Stimulated activated CD4-positive, alpha-beta T cell treated with anti-CD3 and anti-CD28 coated beads, Interleukin-12 subunit alpha, Interleukin-12 subunit beta, amount 100 ng/mL, for 24 hours (primary cell): ENCODE measurements around the gene NEDD4L.
"Not testable (repeated sequence)": the region's sequence is repeated elsewhere in the genome, so short reads cannot be mapped to it uniquely, and the experiment has no call there.

Experiments
- DNase-seq, 2 experiments: peaks; one replicate each; pipeline ENCODE4 v3.0.0-alpha.2; 2020; ENCODE audit warnings: low read depth in 2 of 2

NEDD4L gene

GRCh38 chr18:58266291-58266690, 222.3 kb downstream of the NEDD4L start:
- no peak for DNase-seq

DNA sequence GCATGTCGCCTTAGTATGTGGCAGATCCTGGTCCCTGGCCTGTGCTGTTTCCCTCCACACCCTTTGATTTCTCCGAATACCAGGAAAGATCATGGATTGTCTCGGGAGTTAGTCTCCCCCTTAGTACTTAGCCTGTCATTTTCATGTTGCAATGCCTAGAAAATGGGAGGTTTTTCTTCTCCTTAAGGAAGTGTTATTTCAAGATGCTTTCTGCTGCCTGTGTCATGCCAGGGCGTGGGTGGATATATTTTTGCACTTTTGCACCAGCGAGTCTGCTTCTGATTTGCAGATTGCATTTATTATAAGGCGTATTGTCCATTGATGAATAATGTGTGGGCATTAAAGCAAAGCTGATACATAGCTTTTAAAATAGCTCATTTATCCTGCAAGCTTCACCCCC, 223.5 kb downstream of the NEDD4L start:
- no peak for DNase-seq

GRCh38 chr18:58268849-58269248, 224.8 kb downstream of the NEDD4L start:
- DNase-seq = no peak

DNA sequence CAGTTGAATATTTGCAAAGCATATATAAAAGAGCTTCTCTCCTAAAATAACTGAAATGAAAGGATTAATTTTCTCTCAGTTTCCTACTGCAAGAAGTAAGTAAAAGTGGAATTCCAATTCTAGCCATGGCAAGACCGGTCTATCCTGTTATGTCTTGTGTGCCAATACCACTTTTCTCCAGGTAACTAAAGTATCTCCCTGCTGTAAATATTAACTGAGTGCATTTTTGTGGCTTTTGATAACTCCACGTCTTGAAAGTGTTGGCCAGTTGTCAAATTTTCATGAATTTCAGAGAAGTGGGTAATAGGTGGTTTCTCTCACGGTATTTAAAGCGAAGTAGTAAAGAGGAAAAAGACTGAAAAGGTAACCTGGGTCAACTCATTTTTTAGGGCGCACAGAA, 225.9 kb downstream of the NEDD4L start:
- DNase-seq = no peak

DNA sequence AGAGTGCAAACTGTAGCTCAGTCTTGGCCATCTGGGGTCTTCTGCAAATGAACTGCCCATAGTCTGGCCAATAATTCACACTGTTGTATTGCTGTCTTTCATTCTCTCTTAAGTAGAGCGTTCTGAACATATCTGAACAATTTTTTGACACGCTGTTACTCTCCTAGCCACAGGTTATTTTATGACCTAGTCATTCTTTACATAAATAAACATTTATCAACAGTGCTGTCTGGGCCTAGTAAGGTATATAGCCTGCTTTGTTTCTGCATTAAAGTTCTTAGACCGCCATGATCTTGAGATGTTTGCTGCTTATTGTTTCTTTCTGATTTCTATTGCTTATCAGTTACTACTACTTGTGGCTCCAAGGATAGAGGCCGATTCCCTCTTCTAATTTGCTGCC, 226.4 kb downstream of the NEDD4L start:
- DNase-seq = no peak

- no peak for DNase-seq
Measured at GRCh38 chr18:58271770-58272169, 227.7 kb downstream of the NEDD4L start.

DNA sequence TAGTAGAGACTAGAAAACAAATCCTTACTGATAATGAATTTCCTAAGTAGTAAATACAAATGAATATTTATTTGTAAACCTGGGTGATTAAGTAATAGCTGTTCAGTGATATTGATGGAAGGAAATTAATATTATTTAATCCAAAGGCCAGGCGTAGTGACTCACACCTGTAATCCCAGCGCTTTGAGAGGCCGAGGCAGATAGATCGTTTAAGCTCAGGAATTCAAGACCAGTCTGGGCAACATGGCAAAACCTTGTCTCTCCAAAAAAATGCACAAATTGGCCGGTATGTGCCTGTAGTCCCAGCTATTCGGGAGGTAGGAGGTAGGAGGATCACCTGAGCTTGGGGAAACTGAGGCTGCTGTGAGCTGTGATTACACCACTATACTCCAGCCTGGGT, 228.2 kb downstream of the NEDD4L start:
- DNase-seq = no peak

- no peak for DNase-seq
Measured at GRCh38 chr18:58272779-58273435, 228.9 kb downstream of the NEDD4L start.

DNA sequence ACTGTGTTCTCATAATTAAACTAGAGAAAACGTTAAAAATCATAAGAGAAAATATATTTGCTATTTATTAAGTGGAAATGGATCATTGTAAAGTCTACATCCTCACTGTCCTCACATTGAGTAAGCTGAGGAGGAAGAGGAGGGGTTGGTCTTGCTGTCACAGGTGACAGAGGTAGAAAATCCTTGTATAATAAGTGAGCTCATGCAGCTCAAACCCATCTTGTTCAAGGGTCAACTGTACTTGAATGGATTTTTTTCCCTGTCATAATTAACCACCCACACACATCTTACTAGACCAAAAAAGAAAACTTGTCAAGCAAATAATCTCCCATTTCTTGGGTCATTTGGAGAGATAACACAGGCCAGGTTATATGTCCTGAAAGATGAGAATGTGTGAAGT, 231.2 kb downstream of the NEDD4L start:
- no peak for DNase-seq

GRCh38 chr18:58276789-58277739, 233.0 kb downstream of the NEDD4L start:
- DNase-seq = no peak

GRCh38 chr18:58279504-58280175, 235.6 kb downstream of the NEDD4L start:
- DNase-seq = no peak

DNA sequence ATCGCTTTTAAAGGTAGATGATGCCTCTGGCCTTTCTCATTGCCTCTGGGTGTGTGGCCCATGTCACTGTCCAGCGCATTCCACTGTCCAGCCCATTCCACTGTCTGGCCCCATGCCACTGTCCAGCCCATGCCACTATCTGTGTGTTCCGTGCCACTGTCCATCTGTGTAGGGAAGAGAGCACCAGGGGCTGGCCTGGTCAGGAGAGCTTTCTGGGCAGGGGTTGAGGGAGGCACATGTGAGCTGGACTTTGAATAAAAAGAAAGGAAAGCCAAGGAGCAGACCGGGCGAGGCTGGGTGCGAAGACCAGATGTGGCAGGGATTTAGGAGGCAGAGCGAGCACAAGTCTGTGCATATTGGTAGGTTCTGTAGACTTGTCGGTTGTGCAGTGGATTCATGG, 236.2 kb downstream of the NEDD4L start:
- DNase-seq = no peak

GRCh38 chr18:58282872-58283271, 238.8 kb downstream of the NEDD4L start:
- DNase-seq = not testable (repeated sequence)

DNA sequence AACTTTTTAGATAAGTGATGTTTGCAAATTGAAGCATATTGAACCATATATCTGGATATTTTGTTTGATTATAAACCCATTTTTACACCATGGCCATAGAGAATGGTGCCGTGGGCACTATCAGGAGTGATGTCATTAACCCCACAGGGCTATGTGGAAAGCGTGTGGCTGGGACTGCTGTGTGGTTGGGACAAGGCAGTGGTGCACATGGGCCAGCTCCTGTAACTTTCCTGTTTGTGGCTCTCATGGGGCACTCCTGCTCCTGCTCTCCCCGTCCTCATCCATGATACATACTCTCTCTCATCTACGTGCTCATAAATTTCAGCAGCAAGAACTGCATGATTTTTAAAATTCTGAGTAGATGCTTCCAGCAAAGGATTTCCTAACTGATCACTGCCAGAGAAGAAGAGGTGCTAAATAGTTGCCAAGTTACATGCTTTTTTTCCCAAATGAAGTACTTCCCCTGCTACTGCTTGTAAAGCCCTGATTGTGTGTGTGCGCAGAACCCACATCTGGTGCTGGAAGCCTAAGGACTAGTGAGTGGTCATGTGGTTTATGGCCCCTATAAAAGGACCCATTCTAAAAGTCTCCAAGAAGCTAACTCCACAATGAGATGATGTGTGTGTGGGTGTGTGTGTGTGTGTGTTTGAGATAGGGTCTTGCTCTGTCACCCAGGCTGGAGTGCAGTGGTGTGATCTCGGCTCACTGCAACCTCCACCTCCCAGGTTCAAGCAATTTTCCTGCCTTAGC, 240.8 kb downstream of the NEDD4L start:
- DNase-seq = no peak

- no peak for DNase-seq
Measured at GRCh38 chr18:58285449-58286130, 241.6 kb downstream of the NEDD4L start.

GRCh38 chr18:58286632-58287352, 242.8 kb downstream of the NEDD4L start:
- DNase-seq = no peak

DNA sequence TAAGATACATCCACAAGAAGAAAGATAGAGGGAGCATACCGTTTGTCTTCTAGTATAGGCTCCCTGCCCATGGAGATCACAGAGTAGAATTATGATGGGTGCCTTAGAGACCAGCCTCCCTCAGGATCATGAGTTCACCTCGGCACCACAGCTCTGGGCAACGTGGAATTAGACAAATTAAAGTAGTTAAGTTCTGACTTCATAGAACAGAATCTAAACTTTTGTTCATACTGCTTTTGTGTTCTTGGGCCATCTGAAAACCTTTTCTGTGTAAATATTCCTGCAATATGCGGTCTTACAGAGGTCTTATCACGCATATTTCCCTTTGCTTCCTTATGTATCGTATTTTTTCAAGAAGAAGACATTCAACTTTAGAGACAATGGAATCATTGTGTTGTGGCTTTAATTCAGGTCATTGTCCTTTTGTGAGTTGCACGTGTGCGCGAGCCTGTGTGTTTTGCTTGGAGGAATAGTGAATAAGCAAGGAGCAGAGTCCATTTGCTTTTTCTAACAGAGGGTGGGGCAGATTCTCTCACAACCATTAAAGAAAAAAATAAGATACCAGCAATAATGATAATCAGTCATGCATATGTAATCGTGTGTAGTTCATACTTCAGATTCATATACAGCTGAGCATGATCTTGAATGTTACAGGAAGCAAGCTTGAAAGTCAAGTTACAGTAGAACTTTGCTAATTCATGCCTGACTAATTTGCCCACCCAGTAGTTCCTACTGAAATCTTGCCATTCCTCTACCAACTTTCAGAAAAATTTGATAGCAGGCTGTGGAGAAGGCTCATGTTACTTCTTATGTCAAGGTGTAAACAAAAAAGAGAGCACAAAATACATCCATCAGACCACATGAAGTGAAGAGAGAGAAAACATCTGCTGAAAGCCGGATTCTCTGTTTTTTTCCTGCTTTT, 243.6 kb downstream of the NEDD4L start:
- no peak for DNase-seq

DNA sequence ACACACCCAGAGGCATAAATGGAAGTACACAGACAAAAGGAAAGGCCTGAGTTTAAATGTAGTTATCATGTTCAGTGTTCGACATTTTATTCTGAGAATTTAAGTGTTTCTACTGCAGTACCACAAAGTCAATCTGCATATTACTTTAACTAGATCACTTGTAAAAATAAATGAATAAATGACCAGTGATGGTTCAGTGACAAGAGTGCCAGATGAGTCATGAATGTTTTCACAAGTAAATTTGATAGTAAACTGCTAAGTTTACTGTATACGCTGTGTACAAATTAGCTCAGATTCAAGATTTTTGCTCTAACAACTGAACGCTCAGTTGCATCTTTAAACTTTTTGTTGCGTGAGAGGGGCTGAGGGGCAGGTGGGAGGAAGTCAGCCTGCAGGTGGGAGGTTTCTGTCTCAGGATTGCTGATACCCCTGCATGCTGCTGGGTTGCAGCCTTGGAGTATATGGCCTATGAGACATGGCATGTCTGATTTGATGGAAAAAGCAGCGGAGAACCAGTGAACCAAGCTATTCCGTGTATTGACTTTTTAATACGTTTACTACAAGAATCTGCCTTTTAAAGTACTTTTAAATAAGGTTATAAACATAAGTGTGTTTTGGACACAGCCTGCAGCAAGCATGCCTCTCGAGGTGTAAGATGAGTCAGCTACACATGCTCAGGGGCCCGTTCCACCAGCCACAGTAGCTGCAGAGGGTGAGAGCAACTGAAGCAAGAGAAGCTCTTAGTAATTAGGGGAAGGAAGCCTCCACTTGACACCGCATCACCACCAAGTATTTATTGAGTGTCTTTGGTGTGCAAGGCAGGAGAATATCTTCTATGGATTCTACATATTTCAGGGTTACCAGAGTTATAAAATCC, 245.1 kb downstream of the NEDD4L start:
- DNase-seq = no peak
